GM23338 (cell line): Measurements from ENCODE around the gene FBXW11. TPM values are rescaled to one million over a fixed set of nuclear protein-coding genes. Genes with fewer than 3 reads are reported as not detected.

Experiments
- ATAC-seq: fragments of 200-7000 bp; cut with Tn5 transposase; 3 replicates; pipeline ENCODE4 v1.9.1; 2020
- DNase-seq: peaks from one replicate; pipeline ENCODE4 v3.0.0-alpha.2; 2015; ENCODE audit warnings: low spot score
- H2AFZ ChIP-seq: fragments of 200-600 bp; sonication (generic); 2 replicates; pipeline ENCODE4 v1.8.0; 2016; ENCODE audit warnings: antibody characterized with exemption, mild to moderate bottlenecking, moderate library complexity
- H3F3A ChIP-seq: fragments of 200-600 bp; sonication (generic); replicated peaks from 2 replicates; pipeline ENCODE4 v1.8.0; 2017; ENCODE audit warnings: antibody characterized with exemption, mixed run types, low read depth
- H3K27ac ChIP-seq: fragments of 200-600 bp; sonication (generic); 2 replicates; pipeline ENCODE4 v1.6.1; 2016; ENCODE audit warnings: low read depth
- H3K27me3 ChIP-seq: fragments of 200-600 bp; sonication (generic); 2 replicates; pipeline ENCODE4 v1.8.0; 2016; ENCODE audit warnings: mild to moderate bottlenecking, mixed run types, moderate library complexity; ENCODE audit not compliant: insufficient read depth
- H3K36me3 ChIP-seq: fragments of 200-600 bp; sonication (generic); 2 replicates; pipeline ENCODE4 v1.8.0; 2016; ENCODE audit warnings: mild to moderate bottlenecking; ENCODE audit not compliant: insufficient read depth
- H3K4me1 ChIP-seq: fragments of 200-600 bp; sonication (generic); 2 replicates; pipeline ENCODE4 v1.8.0; 2016; ENCODE audit warnings: mild to moderate bottlenecking, moderate library complexity; ENCODE audit not compliant: insufficient read depth
- H3K4me2 ChIP-seq: fragments of 200-600 bp; sonication (generic); 2 replicates; pipeline ENCODE4 v1.7.1; 2017; ENCODE audit warnings: mixed run types
- H3K4me3 ChIP-seq: fragments of 200-600 bp; sonication (generic); 2 replicates; pipeline ENCODE4 v1.6.1; 2016; ENCODE audit warnings: mixed run types
- H3K79me2 ChIP-seq: fragments of 200-600 bp; sonication (generic); replicated peaks from 2 replicates; pipeline ENCODE4 v1.8.0; 2017; ENCODE audit warnings: mild to moderate bottlenecking; ENCODE audit not compliant: insufficient read depth
- H3K9me2 ChIP-seq: fragments of 200-600 bp; sonication (generic); 2 replicates; pipeline ENCODE4 v1.8.0; 2017; ENCODE audit not compliant: insufficient read depth
- H4K20me1 ChIP-seq: fragments of 200-600 bp; sonication (generic); replicated peaks from 2 replicates; pipeline ENCODE4 v1.8.0; 2017; ENCODE audit warnings: mild to moderate bottlenecking; ENCODE audit not compliant: insufficient read depth
- H3K27ac Mint-ChIP-seq: 2 replicates; pipeline ENCODE4 v1.8.0; 2020; ENCODE audit warnings: inconsistent platforms, mild to moderate bottlenecking, moderate library complexity, mixed read lengths
- H3K27me3 Mint-ChIP-seq: 3 replicates; pipeline ENCODE4 v1.8.0; 2022; ENCODE audit warnings: low read depth, mild to moderate bottlenecking, moderate library complexity, mixed read lengths, inconsistent platforms; ENCODE audit not compliant: insufficient read depth, poor library complexity
- H3K36me3 Mint-ChIP-seq: 3 replicates; pipeline ENCODE4 v1.8.0; 2021; ENCODE audit warnings: low read depth, mild to moderate bottlenecking, inconsistent platforms, moderate library complexity, mixed read lengths
- H3K4me1 Mint-ChIP-seq: 3 replicates; pipeline ENCODE4 v1.8.0; 2020; ENCODE audit warnings: mild to moderate bottlenecking, inconsistent platforms, mixed read lengths
- H3K4me3 Mint-ChIP-seq: 3 replicates; pipeline ENCODE4 v1.8.0; 2021; ENCODE audit warnings: moderate library complexity, mild to moderate bottlenecking, inconsistent platforms, mixed read lengths
- H3K9me3 Mint-ChIP-seq: 3 replicates; pipeline ENCODE4 v1.8.0; 2020; ENCODE audit warnings: moderate library complexity, mild to moderate bottlenecking, inconsistent platforms, mixed read lengths
- CREB1 ChIP-seq: fragments of 250-450 bp; sonication (Bioruptor Pico); IDR thresholded peaks from 2 replicates; pipeline ENCODE4 v1.5.0; 2020; ENCODE audit warnings: low read depth, mild to moderate bottlenecking, moderate library complexity
- EZH2 ChIP-seq: fragments of 200-600 bp; sonication (generic); IDR thresholded peaks from one replicate; pipeline ENCODE4 v1.8.0; 2017; ENCODE audit warnings: antibody characterized with exemption, mild to moderate bottlenecking, low read depth; ENCODE audit not compliant: unreplicated experiment
- EZH2phosphoT487 ChIP-seq: fragments of 200-600 bp; sonication (generic); IDR thresholded peaks from one replicate; pipeline ENCODE4 v1.8.1; 2018; ENCODE audit warnings: antibody characterized with exemption; ENCODE audit not compliant: unreplicated experiment
- JUNB ChIP-seq: IDR thresholded peaks from one replicate; pipeline ENCODE4 v1.6.1; 2016; ENCODE audit warnings: antibody characterized with exemption; ENCODE audit not compliant: unreplicated experiment
- NANOG ChIP-seq: IDR thresholded peaks from 2 replicates; pipeline ENCODE4 v1.6.1; 2016; ENCODE audit warnings: antibody characterized with exemption, borderline replicate concordance
- STAT1 ChIP-seq: IDR thresholded peaks from one replicate; pipeline ENCODE4 v1.6.1; 2016; ENCODE audit warnings: antibody characterized with exemption; ENCODE audit not compliant: unreplicated experiment
- ZNF114 ChIP-seq: fragments of 250-450 bp; sonication (Bioruptor Pico); IDR thresholded peaks from 2 replicates; pipeline ENCODE4 v1.5.0; 2020; ENCODE audit warnings: mild to moderate bottlenecking, moderate library complexity
- ZNF331 ChIP-seq: fragments of 250-450 bp; sonication (Bioruptor Pico); IDR thresholded peaks from 2 replicates; pipeline ENCODE4 v1.5.0; 2020; ENCODE audit warnings: low read depth, mild to moderate bottlenecking, moderate library complexity
- polyA plus RNA-seq: library from polyadenylated mRNA; unstranded; fragments of >200 nt; fragmentation: Nextera tagmentation; extraction: Ambion mirVana; gene quantifications from 2 replicates; pipeline ENCODE4 v1.2.1, GENCODE V29; 2016
- total RNA-seq: library from RNA; depleted of rRNA; stranded (reverse); fragments of >200 nt; shearing (Covaris generic); gene quantifications from 2 replicates; pipeline ENCODE4 v1.2.3, GENCODE V29; 2014
- TF ChIP-seq, protein P1 (sequence below), 2 experiments: fragments of 200-600 bp in 1 of 2; sonication (generic) in 1 of 2; conservative IDR thresholded peaks; 2 replicates each; pipeline versions ENCODE4 v1.5.1 to v1.6.1; 2016 to 2017; ENCODE audit warnings: antibody characterized with exemption in 2 of 2, low read depth in 2 of 2, mild to moderate bottlenecking in 2 of 2, moderate library complexity in 1 of 2
- TF ChIP-seq, protein P2 (sequence below): IDR thresholded peaks from 2 replicates; pipeline ENCODE4 v1.6.1; 2016; ENCODE audit warnings: antibody characterized with exemption
- TF ChIP-seq, protein P3 (sequence below): IDR thresholded peaks from one replicate; pipeline ENCODE4 v1.6.1; 2018; ENCODE audit warnings: antibody characterized with exemption; ENCODE audit not compliant: unreplicated experiment

The FBXW11 gene
- total and polyA plus RNA-seq, 2 experiments from 2014 or later = 45.0 to 88.0 TPM

DNA sequence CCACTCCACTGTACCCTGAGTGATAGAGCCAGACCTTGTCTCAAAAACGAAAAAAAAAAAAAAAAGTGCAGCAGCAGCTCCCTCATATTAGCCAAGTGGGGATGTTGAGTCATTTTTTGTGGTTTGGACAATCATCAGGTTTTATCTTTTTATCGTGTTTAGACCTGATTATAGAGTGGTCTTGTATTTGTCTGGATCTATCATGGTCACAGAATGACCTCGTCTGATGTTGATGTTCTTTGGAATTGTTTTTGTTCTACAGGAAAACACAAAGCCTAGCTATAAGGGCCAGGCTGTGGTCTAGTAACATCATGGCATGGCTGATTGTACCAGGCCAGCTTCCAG, 1.6 kb upstream of the FBXW11 start:
- peaks cover 50% of the 10 kb centered on the region for H3K4me1 Mint-ChIP-seq
- peaks cover 6% of the 10 kb centered on the region for H3K27me3 Mint-ChIP-seq
- H3K27ac ChIP-seq = peak overlapping the region; percentile 88

More for the DNA sequence above, 1.6 kb upstream of the FBXW11 start:
- H3K4me3 ChIP-seq = peak overlapping the region; percentile 93
- DNase-seq = no peak
- Mint-ChIP-seq H3K9me3 (no peaks in the 10 kb centered on the region), H3K36me3 (no peaks in the 10 kb centered on the region), H3K27ac (peak overlapping the region; percentile 97), H3K4me3 (peak overlapping the region; percentile 96)
- H2AFZ ChIP-seq = no peak overlapping the region
- no peaks in the 10 kb centered on the region for H3K27me3 ChIP-seq
- ATAC-seq = no peak
- TF ChIP-seq EZH2 = no peak
- TF ChIP-seq, protein P1, sequence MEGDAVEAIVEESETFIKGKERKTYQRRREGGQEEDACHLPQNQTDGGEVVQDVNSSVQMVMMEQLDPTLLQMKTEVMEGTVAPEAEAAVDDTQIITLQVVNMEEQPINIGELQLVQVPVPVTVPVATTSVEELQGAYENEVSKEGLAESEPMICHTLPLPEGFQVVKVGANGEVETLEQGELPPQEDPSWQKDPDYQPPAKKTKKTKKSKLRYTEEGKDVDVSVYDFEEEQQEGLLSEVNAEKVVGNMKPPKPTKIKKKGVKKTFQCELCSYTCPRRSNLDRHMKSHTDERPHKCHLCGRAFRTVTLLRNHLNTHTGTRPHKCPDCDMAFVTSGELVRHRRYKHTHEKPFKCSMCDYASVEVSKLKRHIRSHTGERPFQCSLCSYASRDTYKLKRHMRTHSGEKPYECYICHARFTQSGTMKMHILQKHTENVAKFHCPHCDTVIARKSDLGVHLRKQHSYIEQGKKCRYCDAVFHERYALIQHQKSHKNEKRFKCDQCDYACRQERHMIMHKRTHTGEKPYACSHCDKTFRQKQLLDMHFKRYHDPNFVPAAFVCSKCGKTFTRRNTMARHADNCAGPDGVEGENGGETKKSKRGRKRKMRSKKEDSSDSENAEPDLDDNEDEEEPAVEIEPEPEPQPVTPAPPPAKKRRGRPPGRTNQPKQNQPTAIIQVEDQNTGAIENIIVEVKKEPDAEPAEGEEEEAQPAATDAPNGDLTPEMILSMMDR (conservative IDR thresholded peaks at IDR 0.05; ENCODE audit: low read depth in 2 of 2) = no peak
- TF ChIP-seq STAT1 = no peak
- no peak for TF ChIP-seq CREB1 (CRISPR knock-in tag)
- no peak for TF ChIP-seq NANOG
- TF ChIP-seq ZNF114 = no peak
- TF ChIP-seq, protein P2, sequence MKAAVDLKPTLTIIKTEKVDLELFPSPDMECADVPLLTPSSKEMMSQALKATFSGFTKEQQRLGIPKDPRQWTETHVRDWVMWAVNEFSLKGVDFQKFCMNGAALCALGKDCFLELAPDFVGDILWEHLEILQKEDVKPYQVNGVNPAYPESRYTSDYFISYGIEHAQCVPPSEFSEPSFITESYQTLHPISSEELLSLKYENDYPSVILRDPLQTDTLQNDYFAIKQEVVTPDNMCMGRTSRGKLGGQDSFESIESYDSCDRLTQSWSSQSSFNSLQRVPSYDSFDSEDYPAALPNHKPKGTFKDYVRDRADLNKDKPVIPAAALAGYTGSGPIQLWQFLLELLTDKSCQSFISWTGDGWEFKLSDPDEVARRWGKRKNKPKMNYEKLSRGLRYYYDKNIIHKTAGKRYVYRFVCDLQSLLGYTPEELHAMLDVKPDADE = no peak
- TF ChIP-seq, protein P3, sequence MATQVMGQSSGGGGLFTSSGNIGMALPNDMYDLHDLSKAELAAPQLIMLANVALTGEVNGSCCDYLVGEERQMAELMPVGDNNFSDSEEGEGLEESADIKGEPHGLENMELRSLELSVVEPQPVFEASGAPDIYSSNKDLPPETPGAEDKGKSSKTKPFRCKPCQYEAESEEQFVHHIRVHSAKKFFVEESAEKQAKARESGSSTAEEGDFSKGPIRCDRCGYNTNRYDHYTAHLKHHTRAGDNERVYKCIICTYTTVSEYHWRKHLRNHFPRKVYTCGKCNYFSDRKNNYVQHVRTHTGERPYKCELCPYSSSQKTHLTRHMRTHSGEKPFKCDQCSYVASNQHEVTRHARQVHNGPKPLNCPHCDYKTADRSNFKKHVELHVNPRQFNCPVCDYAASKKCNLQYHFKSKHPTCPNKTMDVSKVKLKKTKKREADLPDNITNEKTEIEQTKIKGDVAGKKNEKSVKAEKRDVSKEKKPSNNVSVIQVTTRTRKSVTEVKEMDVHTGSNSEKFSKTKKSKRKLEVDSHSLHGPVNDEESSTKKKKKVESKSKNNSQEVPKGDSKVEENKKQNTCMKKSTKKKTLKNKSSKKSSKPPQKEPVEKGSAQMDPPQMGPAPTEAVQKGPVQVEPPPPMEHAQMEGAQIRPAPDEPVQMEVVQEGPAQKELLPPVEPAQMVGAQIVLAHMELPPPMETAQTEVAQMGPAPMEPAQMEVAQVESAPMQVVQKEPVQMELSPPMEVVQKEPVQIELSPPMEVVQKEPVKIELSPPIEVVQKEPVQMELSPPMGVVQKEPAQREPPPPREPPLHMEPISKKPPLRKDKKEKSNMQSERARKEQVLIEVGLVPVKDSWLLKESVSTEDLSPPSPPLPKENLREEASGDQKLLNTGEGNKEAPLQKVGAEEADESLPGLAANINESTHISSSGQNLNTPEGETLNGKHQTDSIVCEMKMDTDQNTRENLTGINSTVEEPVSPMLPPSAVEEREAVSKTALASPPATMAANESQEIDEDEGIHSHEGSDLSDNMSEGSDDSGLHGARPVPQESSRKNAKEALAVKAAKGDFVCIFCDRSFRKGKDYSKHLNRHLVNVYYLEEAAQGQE = no peak
- no peak for TF ChIP-seq EZH2phosphoT487
- no peak for TF ChIP-seq JUNB
- TF ChIP-seq ZNF331 (CRISPR knock-in tag) = no peak
- peaks cover 41% of the 10 kb centered on the region for H3K79me2 ChIP-seq
- H3K9me2 ChIP-seq = no peaks in the 10 kb centered on the region
- H3K4me2 ChIP-seq = peak overlapping the region; percentile 94
- peaks cover 14% of the 10 kb centered on the region for H4K20me1 ChIP-seq
- H3K36me3 ChIP-seq = no peaks in the 10 kb centered on the region
- peaks cover 15% of the 10 kb centered on the region for H3F3A ChIP-seq
- peaks cover 43% of the 10 kb centered on the region for H3K4me1 ChIP-seq
